ENCODE data around the gene SLC8A2. TPM values are rescaled to one million over a fixed set of nuclear protein-coding genes. Genes with fewer than 3 reads are reported as not detected.
A peak's percentile ranks its signal among the peaks of the same experiment; 100 is the strongest.

Gene SLC8A2
- total RNA-seq, 1 experiment from 2014 or later, result 0.10 TPM

GRCh38 chr19:47445937-47446402, 25.7 kb downstream of the SLC8A2 start:
- H3K9me3 ChIP-seq (ENCODE audit: control insufficient read depth, insufficient read depth, low read depth, low read length), result no peaks in the 10 kb centered on the region
- TF ChIP-seq POLR2AphosphoS5 (IDR thresholded peaks at IDR 0.05; ENCODE audit: low read depth, low read length) (no peak), SIN3A (IDR thresholded peaks at IDR 0.05; ENCODE audit: borderline replicate concordance, insufficient read depth, low read depth, low read length) (no peak), CTCF (IDR thresholded peaks at IDR 0.05) (no peak), TCF7L2 (IDR thresholded peaks at IDR 0.05; ENCODE audit: low read depth, low read length) (no peak), REST (IDR thresholded peaks at IDR 0.05; ENCODE audit: insufficient read depth in 1 of 2, low read depth in 2 of 2, low read length in 1 of 2) (no peak)
- in situ Hi-C loops (cut with HindIII; ENCODE audit: low pct_unique_long_range_greater_than_20kb, low sequenced_read_pairs) (no loop called here), intact Hi-C loops (cut with micrococcal nuclease; ENCODE audit: unreplicated experiment) (no loop called here)
- H3K4me3 ChIP-seq (ENCODE audit: low read depth in 2 of 2, low read length in 2 of 2), result peak overlapping the region in 1 of 2 experiments; percentile 21; a peak in 2 of 4 replicates
- POLR2A ChIA-PET, result no interaction called here
- H3K4me1 ChIP-seq (ENCODE audit: control insufficient read depth, insufficient read depth, low read length), result no peaks in the 10 kb centered on the region
- H3K36me3 ChIP-seq (ENCODE audit: control insufficient read depth, insufficient read depth, low read length), result no peaks in the 10 kb centered on the region
- ATAC-seq (peak; percentile 58), DNase-seq (ENCODE audit: low read depth, low spot score) (no peak)
- CTCF ChIA-PET, result no interaction called here
- no TSS peak for BruUV-seq (replicated peaks)
- H3K27ac ChIP-seq (ENCODE audit: low read length), result no peak overlapping the region
- peaks cover 2% of the 10 kb centered on the region; the same call in 1 of the 2 replicates for H3K27me3 ChIP-seq (ENCODE audit: control insufficient read depth, insufficient read depth, low read length)

- CTCF ChIA-PET, result interaction anchor here (0.6 kb wide), 1 partner anchor 166 kb away, joined by 4 read pairs; no protein-coding TSS in a partner anchor
- no peak for TF ChIP-seq CTCF (IDR thresholded peaks at IDR 0.05)
- TF ChIP-seq TCF7L2 (IDR thresholded peaks at IDR 0.05; ENCODE audit: low read depth, low read length), result no peak
- no peak for TF ChIP-seq REST (IDR thresholded peaks at IDR 0.05; ENCODE audit: insufficient read depth in 1 of 2, low read depth in 2 of 2, low read length in 1 of 2)
- no peak for TF ChIP-seq SIN3A (IDR thresholded peaks at IDR 0.05; ENCODE audit: borderline replicate concordance, insufficient read depth, low read depth, low read length)
- no peak for TF ChIP-seq POLR2AphosphoS5 (IDR thresholded peaks at IDR 0.05; ENCODE audit: low read depth, low read length)
- H3K4me3 ChIP-seq (ENCODE audit: low read depth in 2 of 2, low read length in 2 of 2), result peak overlapping the region in 1 of 2 experiments; percentile 21; a peak in 2 of 4 replicates
Observed at GRCh38 chr19:47445527-47445926, 26.2 kb downstream of the SLC8A2 start.

More at GRCh38 chr19:47445527-47445926, 26.2 kb downstream of the SLC8A2 start:
- ATAC-seq (no peak), DNase-seq (ENCODE audit: low read depth, low spot score) (no peak)
- H3K27ac ChIP-seq (ENCODE audit: low read length), result no peak overlapping the region
- POLR2A ChIA-PET, result no interaction called here
- no peaks in the 10 kb centered on the region for H3K9me3 ChIP-seq (ENCODE audit: control insufficient read depth, insufficient read depth, low read depth, low read length)
- no peaks in the 10 kb centered on the region for H3K4me1 ChIP-seq (ENCODE audit: control insufficient read depth, insufficient read depth, low read length)
- H3K36me3 ChIP-seq (ENCODE audit: control insufficient read depth, insufficient read depth, low read length), result no peaks in the 10 kb centered on the region
- no TSS peak for BruUV-seq (replicated peaks)
- in situ Hi-C loops (cut with HindIII; ENCODE audit: low pct_unique_long_range_greater_than_20kb, low sequenced_read_pairs), result no loop called here
- peaks cover 2% of the 10 kb centered on the region; the same call in 1 of the 2 replicates for H3K27me3 ChIP-seq (ENCODE audit: control insufficient read depth, insufficient read depth, low read length)
- intact Hi-C loops (cut with micrococcal nuclease; ENCODE audit: unreplicated experiment), result no loop called here

Measured in Panc1 (cell line).